Measurements from ENCODE around the gene STXBP3.

- no peak for TF ChIP-seq CTCF (IDR thresholded peaks at IDR 0.05 in 8 of 11, conservative IDR thresholded peaks at IDR 0.05 in 3 of 11)
- TF ChIP-seq POLR2AphosphoS5 (IDR thresholded peaks at IDR 0.05) = peak in 1 of 3 donors; percentile 46
These were observed 69.8 kb downstream of the STXBP3 start for GRCh38 chr1:108816049-108816893.

Measured in spleen (tissue), 7 donors.